GM19193 (cell line): ENCODE data around the gene ZNF687.

Experiments
- POLR2A ChIP-seq: IDR thresholded peaks from 4 replicates; pipeline ENCODE4 v1.6.1; 2011; ENCODE audit not compliant: insufficient read depth, insufficient read length; ENCODE audit errors: extremely low read depth

ZNF687 gene

GRCh38 chr1:151281969-151282882 is at the start of gene ZNF687:
TSS of gene ZNF687 (plus strand) at chr1:151282299. CDS start at chr1:151286292, 3,993 bp downstream.
- peak; percentile 67 for TF ChIP-seq POLR2A

GRCh38 chr1:151235235-151235634 is 46.9 kb upstream of the ZNF687 start:
- TF ChIP-seq POLR2A: no peak

GRCh38 chr1:151237678-151238466 is 44.2 kb upstream of the ZNF687 start:
- no peak for TF ChIP-seq POLR2A

- TF ChIP-seq POLR2A: no peak
Observed at GRCh38 chr1:151238467-151238739, 43.7 kb upstream of the ZNF687 start.

GRCh38 chr1:151242442-151242841 is 39.7 kb upstream of the ZNF687 start:
- no peak for TF ChIP-seq POLR2A

- no peak for TF ChIP-seq POLR2A
Observed at GRCh38 chr1:151243683-151244216, 38.3 kb upstream of the ZNF687 start.

GRCh38 chr1:151246786-151247185 is 35.3 kb upstream of the ZNF687 start:
- no peak for TF ChIP-seq POLR2A

GRCh38 chr1:151251656-151252470 is 30.2 kb upstream of the ZNF687 start:
- TF ChIP-seq POLR2A: no peak

GRCh38 chr1:151254217-151255213 is 27.6 kb upstream of the ZNF687 start, which contains the start of gene PSMD4:
TSS of gene PSMD4 (plus strand) at chr1:151254734. CDS start at chr1:151254783, 49 bp downstream.
- peak; percentile 90 for TF ChIP-seq POLR2A

- no peak for TF ChIP-seq POLR2A
Observed at GRCh38 chr1:151255381-151255780, 26.7 kb upstream of the ZNF687 start.

GRCh38 chr1:151259351-151259750 is 22.7 kb upstream of the ZNF687 start:
- TF ChIP-seq POLR2A: no peak

- no peak for TF ChIP-seq POLR2A
Observed at GRCh38 chr1:151265446-151266236, 16.5 kb upstream of the ZNF687 start.

GRCh38 chr1:151266315-151266714 is 15.8 kb upstream of the ZNF687 start:
- TF ChIP-seq POLR2A: no peak
